Thymus (tissue), 11 donors: Measurements from ENCODE around the gene POU2F2. TPM values are rescaled to one million over a fixed set of nuclear protein-coding genes. Genes with fewer than 3 reads are reported as not detected.
A peak's percentile ranks its signal among the peaks of the same experiment; 100 is the strongest.

ENCODE experiments used
- DNase-seq, 9 donors: peaks; one replicate each; pipeline ENCODE4 v3.0.0-alpha.2; 2013; ENCODE audit warnings: low spot score in 9 of 9, low read depth in 6 of 9, missing footprints in 1 of 9
- H3K27ac ChIP-seq, 2 donors: one replicate each; pipeline ENCODE4 v1.5.1; 2013; ENCODE audit warnings: control low read depth in 1 of 2, low read depth in 1 of 2, low read length in 1 of 2, mild to moderate bottlenecking in 1 of 2, moderate library complexity in 1 of 2
- H3K27me3 ChIP-seq, 2 donors: one replicate each; pipeline ENCODE4 v1.5.1; 2013; ENCODE audit warnings: low read length in 1 of 2; ENCODE audit not compliant: control insufficient read depth in 2 of 2, insufficient read depth in 1 of 2
- H3K36me3 ChIP-seq, 2 donors: one replicate each; pipeline ENCODE4 v1.5.1; 2013; ENCODE audit warnings: low read length in 1 of 2, mild to moderate bottlenecking in 1 of 2, moderate library complexity in 1 of 2; ENCODE audit not compliant: control insufficient read depth in 2 of 2, insufficient read depth in 2 of 2
- H3K4me1 ChIP-seq, 2 donors: one replicate each; pipeline ENCODE4 v1.5.1; 2013; ENCODE audit warnings: low read length in 2 of 2; ENCODE audit not compliant: control insufficient read depth in 2 of 2, insufficient read depth in 2 of 2
- H3K4me3 ChIP-seq, 2 donors: one replicate each; pipeline ENCODE4 v1.5.1; 2013; ENCODE audit warnings: low read length in 2 of 2, control low read depth in 1 of 2, mild to moderate bottlenecking in 1 of 2
- H3K9me3 ChIP-seq, 2 donors: one replicate each; pipeline ENCODE4 v1.5.1; 2013; ENCODE audit warnings: low read length in 1 of 2, mild to moderate bottlenecking in 1 of 2; ENCODE audit not compliant: control insufficient read depth in 2 of 2, insufficient read depth in 1 of 2
- WGBS: extraction: QIAGEN DNeasy Blood & Tissue Kit; methylation state at CpG from one replicate; pipeline ENCODE4 v1.1.7; 2013; 5-methylcytosine and 5-hydroxymethylcytosine counted together
- polyA plus RNA-seq: library from polyadenylated mRNA; stranded (reverse); fragments of 200-250 nt; gene quantifications from one replicate; pipeline ENCODE4 v1.2.3, GENCODE V29; 2013
- total RNA-seq: library from RNA; stranded (reverse); fragments of 120-200 nt; gene quantifications from one replicate; pipeline ENCODE4 v1.2.4, GENCODE V29; 2013
- donor health status: healthy.

POU2F2 gene
- total and polyA plus RNA-seq, 2 donors = 1.5 to 7.7 TPM

GRCh38 chr19:42131149-42132029 is 857 bp downstream of the POU2F2 start:
- peak overlapping the region; percentile 12 to 40 for H3K4me3 ChIP-seq
- peaks cover 0 to 3% of the 10 kb centered on the region in 2 donors for H3K9me3 ChIP-seq
- H3K27me3 ChIP-seq = peaks cover 0 to 14% of the 10 kb centered on the region in 2 donors
- 93% methylated on average over 6 of the region's 6 CpGs for WGBS
- DNase-seq = no peak
- H3K36me3 ChIP-seq = no peaks in the 10 kb centered on the region
- no peak overlapping the region for H3K27ac ChIP-seq
- H3K4me1 ChIP-seq = peaks cover 17 to 43% of the 10 kb centered on the region in 2 donors

- Histone ChIP-seq H3K4me1 (peaks cover 13 to 32% of the 10 kb centered on the region in 2 donors), H3K36me3 (no peaks in the 10 kb centered on the region), H3K9me3 (peaks cover 0 to 3% of the 10 kb centered on the region in 2 donors), H3K4me3 (no peak overlapping the region), H3K27me3 (peaks cover 0 to 15% of the 10 kb centered on the region in 2 donors), H3K27ac (no peak overlapping the region)
- DNase-seq = no peak
Observed at GRCh38 chr19:42130254-42130573, 2.0 kb downstream of the POU2F2 start.

- Histone ChIP-seq H3K27me3 (peaks cover 0 to 15% of the 10 kb centered on the region in 2 donors), H3K9me3 (no peaks in the 10 kb centered on the region), H3K27ac (peak overlapping the region; percentile 21 to 26), H3K4me1 (peaks cover 13 to 27% of the 10 kb centered on the region in 2 donors), H3K4me3 (no peak overlapping the region), H3K36me3 (no peaks in the 10 kb centered on the region)
- WGBS = 62% methylated on average over 20 of the region's 20 CpGs
- DNase-seq = no peak
Observed at GRCh38 chr19:42129399-42130253, 2.6 kb downstream of the POU2F2 start.

- H3K36me3 ChIP-seq = no peaks in the 10 kb centered on the region
- 95% methylated on average over 5 of the region's 5 CpGs for WGBS
Observed at GRCh38 chr19:42126574-42126973, 5.7 kb downstream of the POU2F2 start.

GRCh38 chr19:42125536-42125935 is 6.7 kb downstream of the POU2F2 start:
- Histone ChIP-seq H3K4me3 (no peak overlapping the region), H3K27me3 (peaks cover 0 to 5% of the 10 kb centered on the region in 2 donors), H3K9me3 (no peaks in the 10 kb centered on the region), H3K36me3 (no peaks in the 10 kb centered on the region), H3K27ac (no peak overlapping the region), H3K4me1 (peaks cover 0 to 23% of the 10 kb centered on the region in 2 donors)
- DNase-seq = no peak
- WGBS = 97% methylated on average over 6 of the region's 6 CpGs

More at GRCh38 chr19:42126574-42126973, 5.7 kb downstream of the POU2F2 start:
- Histone ChIP-seq H3K27ac (no peak overlapping the region), H3K9me3 (no peaks in the 10 kb centered on the region), H3K4me1 (peaks cover 0 to 19% of the 10 kb centered on the region in 2 donors), H3K4me3 (no peak overlapping the region), H3K27me3 (peaks cover 0 to 5% of the 10 kb centered on the region in 2 donors)
- DNase-seq = no peak

- H3K27ac ChIP-seq = no peak overlapping the region
- H3K36me3 ChIP-seq = no peaks in the 10 kb centered on the region
- no peak for DNase-seq
- peaks cover 0 to 3% of the 10 kb centered on the region in 2 donors for H3K27me3 ChIP-seq
- WGBS = 96% methylated on average over 5 of the region's 5 CpGs
- H3K4me3 ChIP-seq = no peak overlapping the region
- no peaks in the 10 kb centered on the region for H3K9me3 ChIP-seq
- H3K4me1 ChIP-seq = peaks cover 0 to 22% of the 10 kb centered on the region in 2 donors
Observed at GRCh38 chr19:42124386-42124901, 7.8 kb downstream of the POU2F2 start.

GRCh38 chr19:42123765-42124164 is 8.5 kb downstream of the POU2F2 start:
- peaks cover 0 to 2% of the 10 kb centered on the region in 2 donors for H3K27me3 ChIP-seq
- WGBS = 96% methylated on average over 1 of the region's 1 CpG
- no peaks in the 10 kb centered on the region for H3K9me3 ChIP-seq
- no peak overlapping the region for H3K27ac ChIP-seq
- DNase-seq = no peak
- no peaks in the 10 kb centered on the region for H3K36me3 ChIP-seq
- H3K4me3 ChIP-seq = no peak overlapping the region
- peaks cover 0 to 21% of the 10 kb centered on the region in 2 donors for H3K4me1 ChIP-seq

- 92% methylated on average over 17 of the region's 17 CpGs for WGBS
- Histone ChIP-seq H3K36me3 (no peaks in the 10 kb centered on the region), H3K4me3 (no peak overlapping the region), H3K27ac (peak overlapping the region in 1 of 2 donors; percentile 37), H3K9me3 (no peaks in the 10 kb centered on the region), H3K4me1 (peaks cover 0 to 21% of the 10 kb centered on the region in 2 donors), H3K27me3 (peaks cover 0 to 2% of the 10 kb centered on the region in 2 donors)
- DNase-seq = no peak
Observed at GRCh38 chr19:42122691-42123607, 9.3 kb downstream of the POU2F2 start.
